ENCODE measurements around the gene KIFC3.
"Not testable (repeated sequence)": the region's sequence is repeated elsewhere in the genome, so short reads cannot be mapped to it uniquely, and the experiment has no call there.

KIFC3 gene

DNA sequence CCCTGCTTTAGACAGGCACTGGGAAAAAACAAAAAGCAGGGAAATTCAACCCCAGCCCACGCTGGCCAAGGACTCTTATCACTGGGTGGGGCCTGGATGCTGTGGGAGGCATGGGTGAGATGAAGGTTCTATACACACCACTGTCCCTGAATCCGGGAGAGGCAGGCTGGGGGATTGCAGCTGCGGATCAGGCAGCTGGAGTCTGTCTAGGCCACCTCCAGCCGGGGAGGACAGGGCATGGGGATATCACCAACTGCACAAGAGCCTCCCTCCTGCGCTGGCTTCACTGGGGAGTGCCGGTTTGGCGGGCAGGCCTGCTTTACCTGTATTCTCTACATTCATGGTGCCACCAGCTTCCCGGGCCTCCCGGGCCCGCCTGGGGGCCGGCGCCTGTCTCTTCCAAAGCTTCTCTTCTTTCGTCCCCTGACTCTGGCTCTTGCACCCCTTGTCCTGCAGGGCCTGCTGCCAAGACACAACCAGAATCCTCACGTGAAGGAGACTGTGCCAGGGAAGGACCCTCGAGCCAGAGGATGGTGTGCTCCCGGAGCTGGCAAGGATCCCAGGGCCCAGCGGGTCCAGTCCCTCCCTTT, 13.9 kb downstream of the KIFC3 start:
- H3K27me3 Mint-ChIP-seq, result peaks cover 35% of the 10 kb centered on the region
- ATAC-seq, result no peak

DNA sequence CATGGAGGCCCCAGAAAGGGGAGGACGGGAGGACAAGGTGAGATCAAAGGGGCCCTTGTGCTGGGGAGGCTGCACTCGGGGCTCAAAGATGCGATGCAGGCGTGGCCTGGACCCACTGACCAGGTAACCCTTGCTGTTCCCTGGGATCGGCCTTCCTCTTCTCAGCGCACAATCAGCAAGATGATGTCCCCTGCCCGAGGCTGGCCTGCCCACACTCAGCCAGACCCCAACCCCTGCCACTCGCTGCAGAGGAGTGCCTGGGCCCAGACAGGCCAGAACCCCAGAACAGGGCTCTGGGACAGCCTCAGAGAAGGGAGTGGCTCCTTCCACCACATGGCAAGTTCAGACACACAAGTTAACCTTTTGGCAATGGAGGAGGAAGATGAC, 14.8 kb downstream of the KIFC3 start:
- Mint-ChIP-seq H3K4me1 (no peaks in the 10 kb centered on the region), H3K4me3 (no peak overlapping the region), H3K27me3 (peaks cover 33% of the 10 kb centered on the region), H3K36me3 (no peaks in the 10 kb centered on the region), H3K27ac (no peak overlapping the region), H3K9me3 (no peaks in the 10 kb centered on the region)
- ATAC-seq, result no peak

More for the DNA sequence above, 13.9 kb downstream of the KIFC3 start:
- H3K9me3 Mint-ChIP-seq, result no peaks in the 10 kb centered on the region
- H3K36me3 Mint-ChIP-seq, result no peaks in the 10 kb centered on the region
- H3K4me1 Mint-ChIP-seq, result no peaks in the 10 kb centered on the region
- no peak overlapping the region for H3K27ac Mint-ChIP-seq
- no peak overlapping the region for H3K4me3 Mint-ChIP-seq

DNA sequence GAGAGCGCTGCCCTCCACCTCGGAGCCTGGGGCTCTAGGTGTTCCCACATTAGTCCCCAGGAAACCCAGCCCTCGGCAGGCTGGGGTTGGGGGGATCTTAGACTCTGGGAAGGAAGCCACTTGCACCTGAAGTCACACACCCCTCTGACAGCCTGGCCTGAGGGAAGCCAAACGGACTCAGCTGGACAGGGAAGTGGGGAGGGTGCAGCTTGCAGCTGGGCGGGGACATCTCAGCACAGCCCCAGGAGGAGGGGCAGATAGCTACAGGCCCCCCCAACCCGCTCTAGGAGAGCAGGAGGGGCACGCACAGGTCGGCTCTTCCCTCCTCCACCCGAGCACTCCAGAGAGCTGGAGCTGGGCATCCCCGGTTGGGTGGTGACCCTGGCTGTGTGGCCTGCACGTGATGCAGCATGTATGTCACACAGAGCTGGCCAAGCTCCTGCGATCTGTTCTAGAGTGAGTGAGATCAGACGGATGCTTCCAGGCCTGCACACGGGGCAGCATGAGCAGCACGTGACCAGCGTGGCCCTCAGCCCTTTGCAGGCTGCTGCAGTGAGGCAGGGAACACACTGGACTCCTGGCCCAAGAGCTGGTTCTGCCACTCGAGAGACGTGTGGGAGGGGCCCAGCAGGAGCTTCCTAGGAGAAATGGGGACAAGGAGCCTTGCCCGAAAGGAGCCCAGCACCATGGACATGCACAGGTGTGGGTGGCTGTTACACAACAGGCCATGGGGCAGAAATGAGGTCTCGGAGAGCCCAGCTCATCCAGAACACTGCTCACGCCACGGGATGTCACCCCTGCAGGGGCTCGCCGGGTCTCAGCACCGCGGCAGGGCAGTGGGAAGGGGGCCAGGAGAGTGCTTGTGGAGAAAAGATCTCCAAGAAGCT, 15.4 kb downstream of the KIFC3 start:
- no peak overlapping the region for H3K27ac Mint-ChIP-seq
- no peak overlapping the region for H3K4me3 Mint-ChIP-seq

DNA sequence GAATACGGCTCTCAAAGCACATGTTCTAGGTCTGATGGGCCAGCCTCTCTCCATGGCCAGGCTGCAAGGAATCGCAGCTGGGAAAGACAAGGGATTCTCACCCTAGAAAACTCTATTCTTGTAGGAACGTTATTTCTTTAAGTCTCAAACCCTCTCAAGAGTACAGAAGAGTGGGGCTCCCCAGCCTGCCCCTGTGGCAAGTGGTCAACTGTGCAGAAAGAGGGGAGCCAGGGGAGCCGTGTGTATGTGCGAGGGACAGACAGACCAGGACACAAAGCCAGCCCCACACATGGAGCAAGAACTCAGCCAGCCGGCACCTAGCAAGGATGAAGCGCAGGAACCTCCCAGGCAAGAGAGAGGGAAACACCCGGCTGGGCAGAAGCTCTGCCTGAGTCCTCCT, 16.4 kb downstream of the KIFC3 start:
- H3K27me3 Mint-ChIP-seq, result peaks cover 31% of the 10 kb centered on the region
- H3K9me3 Mint-ChIP-seq, result no peaks in the 10 kb centered on the region
- H3K4me1 Mint-ChIP-seq, result no peaks in the 10 kb centered on the region
- H3K36me3 Mint-ChIP-seq, result no peaks in the 10 kb centered on the region
- no peak for ATAC-seq
- H3K4me3 Mint-ChIP-seq, result no peak overlapping the region
- no peak overlapping the region for H3K27ac Mint-ChIP-seq

More for the DNA sequence above, 15.4 kb downstream of the KIFC3 start:
- Mint-ChIP-seq H3K36me3 (no peaks in the 10 kb centered on the region), H3K4me1 (no peaks in the 10 kb centered on the region), H3K27me3 (peaks cover 26% of the 10 kb centered on the region), H3K9me3 (no peaks in the 10 kb centered on the region)
- ATAC-seq, result no peak

DNA sequence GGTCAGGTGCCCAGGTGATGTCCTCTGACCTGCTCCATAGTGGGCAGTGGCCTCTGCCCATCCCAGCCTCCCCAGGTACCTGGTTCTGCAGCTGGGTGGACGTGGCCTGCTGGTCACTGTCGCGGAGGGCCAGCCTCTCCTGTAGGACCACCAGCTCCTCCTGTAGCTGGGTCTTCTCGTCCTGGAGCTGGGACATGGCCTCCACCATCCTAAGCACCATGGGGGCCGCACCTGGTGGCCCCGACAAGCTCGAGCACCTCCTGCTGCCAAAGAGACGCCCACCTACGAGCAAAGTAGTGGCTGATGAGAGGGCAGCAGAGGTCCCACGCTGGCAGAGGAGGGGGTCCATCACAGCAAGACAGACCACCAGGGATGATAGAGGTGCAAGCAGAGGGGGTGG, 16.9 kb downstream of the KIFC3 start:
- no peak overlapping the region for H3K27ac Mint-ChIP-seq
- no peaks in the 10 kb centered on the region for H3K36me3 Mint-ChIP-seq
- no peak overlapping the region for H3K4me3 Mint-ChIP-seq
- peaks cover 33% of the 10 kb centered on the region for H3K27me3 Mint-ChIP-seq
- H3K9me3 Mint-ChIP-seq, result no peaks in the 10 kb centered on the region
- no peak for ATAC-seq
- no peaks in the 10 kb centered on the region for H3K4me1 Mint-ChIP-seq

DNA sequence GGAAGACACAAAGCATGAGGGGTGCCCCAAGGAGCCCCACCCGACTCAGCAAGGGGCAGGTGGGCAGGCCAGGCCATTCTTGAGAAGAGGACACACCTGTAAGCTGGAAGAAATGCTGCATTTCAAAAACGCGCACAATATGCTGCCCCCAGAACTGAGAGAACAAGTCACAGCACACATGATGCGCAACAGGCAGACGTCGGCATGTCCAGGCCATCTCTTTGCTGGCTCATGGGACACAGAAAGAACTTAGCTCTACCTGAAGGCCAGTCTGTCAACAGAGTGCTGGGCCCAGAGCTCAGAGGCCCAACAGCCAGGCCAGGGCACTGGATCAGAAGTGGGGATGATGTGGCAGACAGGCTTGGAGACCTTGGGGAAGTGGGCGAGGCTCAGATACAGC, 18.0 kb downstream of the KIFC3 start:
- no peaks in the 10 kb centered on the region for H3K36me3 Mint-ChIP-seq
- H3K4me3 Mint-ChIP-seq, result no peak overlapping the region
- H3K27me3 Mint-ChIP-seq, result peaks cover 33% of the 10 kb centered on the region
- H3K4me1 Mint-ChIP-seq, result no peaks in the 10 kb centered on the region
- no peaks in the 10 kb centered on the region for H3K9me3 Mint-ChIP-seq
- no peak overlapping the region for H3K27ac Mint-ChIP-seq
- no peak for ATAC-seq

DNA sequence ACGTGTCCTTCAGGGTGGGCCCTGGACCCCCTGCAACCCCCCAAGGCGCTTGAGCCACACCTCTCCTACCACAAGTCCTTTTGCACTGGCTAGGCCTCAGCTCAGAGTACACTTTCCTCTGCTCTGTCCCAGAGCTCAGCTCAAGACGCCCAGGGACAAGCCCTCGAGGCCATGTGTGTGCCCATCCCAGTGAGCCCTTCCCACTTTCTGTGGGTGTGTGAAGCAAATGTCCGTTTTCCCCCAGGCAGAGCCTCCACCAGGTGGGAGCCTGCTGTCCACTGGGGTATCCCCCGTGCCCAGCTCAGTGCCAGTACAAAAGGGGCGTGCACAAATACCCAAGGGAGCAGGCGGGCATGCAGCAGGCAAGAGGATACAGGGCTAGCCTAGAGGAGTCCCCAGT, 18.4 kb downstream of the KIFC3 start:
- no peaks in the 10 kb centered on the region for H3K36me3 Mint-ChIP-seq
- no peak for ATAC-seq
- H3K4me3 Mint-ChIP-seq, result no peak overlapping the region
- H3K4me1 Mint-ChIP-seq, result no peaks in the 10 kb centered on the region
- no peaks in the 10 kb centered on the region for H3K9me3 Mint-ChIP-seq
- peaks cover 33% of the 10 kb centered on the region for H3K27me3 Mint-ChIP-seq
- H3K27ac Mint-ChIP-seq, result no peak overlapping the region

DNA sequence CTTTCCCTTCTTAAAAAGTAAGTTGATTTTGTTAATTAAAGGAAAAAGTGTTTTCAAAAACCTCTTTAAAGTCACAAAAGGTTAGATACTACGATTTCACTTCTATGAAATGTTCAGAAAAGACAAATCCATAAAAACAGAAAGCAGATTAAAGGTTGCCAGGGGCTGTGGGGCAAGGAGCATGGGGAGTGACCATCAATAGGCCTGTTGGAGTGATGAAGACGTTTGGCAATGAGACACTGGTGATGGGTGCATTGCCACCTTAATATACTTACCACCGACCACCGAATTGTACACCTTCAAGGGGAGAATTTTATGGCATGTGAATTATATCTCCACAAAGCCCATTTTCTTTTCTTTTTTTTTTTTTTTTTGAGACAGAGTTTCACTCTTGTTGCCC, 19.2 kb downstream of the KIFC3 start:
- H3K9me3 Mint-ChIP-seq, result no peaks in the 10 kb centered on the region
- H3K4me1 Mint-ChIP-seq, result no peaks in the 10 kb centered on the region
- H3K36me3 Mint-ChIP-seq, result no peaks in the 10 kb centered on the region
- no peak overlapping the region for H3K27ac Mint-ChIP-seq
- H3K27me3 Mint-ChIP-seq, result peaks cover 33% of the 10 kb centered on the region
- no peak overlapping the region for H3K4me3 Mint-ChIP-seq
- ATAC-seq, result no peak

DNA sequence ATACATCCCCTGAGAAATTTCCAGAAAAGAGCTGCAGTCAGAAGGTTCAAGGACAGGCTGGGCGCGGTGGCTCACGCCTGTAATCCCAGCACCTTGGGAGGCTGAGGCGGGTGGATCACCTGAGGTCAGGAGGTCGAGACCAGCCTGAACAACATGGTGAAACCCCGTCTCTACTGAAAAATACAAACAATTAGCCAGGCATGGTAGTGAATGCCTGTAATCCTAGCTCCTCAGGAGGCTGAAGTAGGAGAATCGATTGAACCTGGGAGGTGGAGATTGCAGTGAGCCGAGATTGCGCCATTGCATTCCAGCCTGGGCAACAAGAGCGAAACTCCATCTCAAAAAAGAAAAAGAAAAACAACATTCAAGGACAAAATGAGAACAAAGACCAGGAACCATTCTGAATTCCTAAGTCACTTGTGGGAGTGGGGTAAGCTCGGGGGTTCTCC, 19.7 kb downstream of the KIFC3 start:
- not testable (repeated sequence) for H3K36me3 Mint-ChIP-seq, H3K4me3 Mint-ChIP-seq
- H3K27me3 Mint-ChIP-seq, result peaks cover 33% of the 10 kb centered on the region

DNA sequence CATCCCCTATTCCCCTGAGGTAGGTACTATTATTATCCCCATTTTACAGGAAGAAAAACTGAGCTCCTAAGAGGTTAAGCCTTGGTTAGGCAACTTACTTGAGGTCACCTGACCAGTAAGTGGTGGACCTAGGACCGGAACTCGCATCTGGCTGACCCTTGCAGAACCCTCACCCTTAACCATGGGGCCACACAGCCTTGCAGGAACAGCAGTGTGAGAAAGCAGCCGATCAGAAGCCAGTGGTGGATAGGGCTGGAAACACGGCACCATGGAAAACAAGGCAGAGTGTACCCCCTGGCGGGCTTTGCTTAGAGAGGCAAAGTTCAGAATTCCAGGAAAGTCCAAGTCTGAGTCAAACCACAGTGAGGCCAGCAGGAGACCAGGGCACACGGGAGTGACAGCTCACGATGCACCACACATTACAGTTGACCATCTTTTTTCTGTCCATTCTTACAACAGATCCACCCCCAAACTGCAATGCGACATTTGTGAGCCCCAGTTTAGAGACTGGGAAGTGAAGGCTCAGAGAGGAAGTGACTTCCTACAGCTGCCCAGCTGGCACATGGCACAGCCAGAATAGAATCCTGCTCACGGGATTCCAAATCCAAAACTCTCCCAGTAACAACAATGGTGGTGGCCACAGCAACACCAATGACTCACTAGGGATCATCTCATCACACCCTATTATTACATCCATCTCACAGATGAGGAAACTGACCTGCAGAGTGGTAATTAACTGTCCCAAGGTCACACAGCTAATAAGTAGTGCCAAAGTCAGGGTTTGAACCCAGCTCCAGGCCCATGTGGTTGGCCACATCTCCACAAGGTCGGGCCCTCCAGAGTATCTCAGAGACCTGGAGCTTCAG, 20.3 kb downstream of the KIFC3 start:
- H3K9me3 Mint-ChIP-seq, result no peaks in the 10 kb centered on the region
- H3K36me3 Mint-ChIP-seq, result no peaks in the 10 kb centered on the region
- no peak overlapping the region for H3K27ac Mint-ChIP-seq
- H3K4me1 Mint-ChIP-seq, result no peaks in the 10 kb centered on the region
- H3K4me3 Mint-ChIP-seq, result no peak overlapping the region
- peaks cover 33% of the 10 kb centered on the region for H3K27me3 Mint-ChIP-seq
- ATAC-seq, result no peak

More for the DNA sequence above, 19.7 kb downstream of the KIFC3 start:
- H3K4me1 Mint-ChIP-seq, ATAC-seq, H3K9me3 Mint-ChIP-seq, H3K27ac Mint-ChIP-seq: not testable (repeated sequence)

DNA sequence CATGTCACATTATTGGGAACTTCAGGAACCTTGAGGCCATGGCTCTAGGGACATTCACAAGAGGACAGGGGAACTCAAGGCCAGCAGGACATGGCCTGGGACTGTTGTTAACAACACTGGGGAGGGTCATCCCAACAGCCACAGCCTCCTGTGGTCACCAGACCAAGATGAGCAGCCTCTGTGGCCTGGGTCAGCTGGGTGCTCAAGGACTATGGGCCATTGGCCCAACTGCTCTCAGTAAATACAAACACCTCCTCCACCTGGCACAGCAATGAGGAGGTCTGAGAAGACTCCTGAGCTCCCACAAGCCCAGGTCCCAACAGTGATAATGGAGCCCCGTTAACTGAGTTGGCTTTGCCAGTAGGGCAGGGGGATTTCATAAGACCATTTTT, 20.9 kb downstream of the KIFC3 start:
- H3K27ac Mint-ChIP-seq, result no peak overlapping the region
- peaks cover 29% of the 10 kb centered on the region for H3K27me3 Mint-ChIP-seq
- ATAC-seq, result no peak
- no peak overlapping the region for H3K4me3 Mint-ChIP-seq
- no peaks in the 10 kb centered on the region for H3K36me3 Mint-ChIP-seq
- no peaks in the 10 kb centered on the region for H3K9me3 Mint-ChIP-seq
- H3K4me1 Mint-ChIP-seq, result no peaks in the 10 kb centered on the region

DNA sequence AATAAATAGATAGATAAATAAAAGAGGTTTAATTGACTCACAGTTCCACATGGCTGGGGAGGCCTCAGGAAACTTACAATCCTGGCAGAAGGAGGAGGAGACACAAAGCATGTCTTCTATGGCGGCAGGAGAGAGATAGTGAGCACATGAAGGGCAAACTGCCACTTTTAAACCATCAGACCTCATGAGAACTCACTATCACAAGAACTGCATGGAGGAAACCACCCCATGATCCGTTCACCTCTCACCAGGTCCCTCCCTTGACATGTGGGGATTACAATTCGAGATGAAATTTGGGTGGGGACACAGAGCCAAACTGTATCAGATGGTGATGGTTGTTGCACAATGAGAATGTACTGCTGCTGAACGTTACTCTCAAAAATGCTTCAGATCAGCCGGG, 22.5 kb downstream of the KIFC3 start:
- peaks cover 17% of the 10 kb centered on the region for H3K27me3 Mint-ChIP-seq
- not testable (repeated sequence) for H3K4me3 Mint-ChIP-seq, H3K36me3 Mint-ChIP-seq, ATAC-seq, H3K4me1 Mint-ChIP-seq, H3K27ac Mint-ChIP-seq, H3K9me3 Mint-ChIP-seq

DNA sequence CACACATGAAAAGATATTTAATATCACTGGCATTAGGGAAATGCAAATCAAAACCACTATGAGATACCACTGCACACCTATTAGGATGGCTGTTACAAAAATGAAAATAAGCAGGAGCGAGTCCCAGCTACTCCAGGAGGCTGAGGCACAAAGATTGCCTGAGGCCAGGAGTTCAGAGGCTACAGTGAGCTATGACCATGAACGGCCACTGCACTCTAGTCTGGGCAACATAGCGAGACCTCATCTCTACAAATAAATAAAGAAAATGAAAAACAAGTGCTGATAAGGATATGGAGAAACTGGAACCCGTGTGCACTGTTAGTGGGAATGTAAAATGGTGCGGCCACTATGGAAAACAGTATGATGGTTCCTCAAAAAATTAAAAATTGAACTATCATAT, 23.6 kb downstream of the KIFC3 start:
- no peaks in the 10 kb centered on the region for H3K4me1 Mint-ChIP-seq
- H3K9me3 Mint-ChIP-seq, result no peaks in the 10 kb centered on the region
- H3K36me3 Mint-ChIP-seq, result no peaks in the 10 kb centered on the region
- no peak overlapping the region for H3K27ac Mint-ChIP-seq
- peaks cover 7% of the 10 kb centered on the region for H3K27me3 Mint-ChIP-seq
- H3K4me3 Mint-ChIP-seq, result no peak overlapping the region
- ATAC-seq, result no peak

DNA sequence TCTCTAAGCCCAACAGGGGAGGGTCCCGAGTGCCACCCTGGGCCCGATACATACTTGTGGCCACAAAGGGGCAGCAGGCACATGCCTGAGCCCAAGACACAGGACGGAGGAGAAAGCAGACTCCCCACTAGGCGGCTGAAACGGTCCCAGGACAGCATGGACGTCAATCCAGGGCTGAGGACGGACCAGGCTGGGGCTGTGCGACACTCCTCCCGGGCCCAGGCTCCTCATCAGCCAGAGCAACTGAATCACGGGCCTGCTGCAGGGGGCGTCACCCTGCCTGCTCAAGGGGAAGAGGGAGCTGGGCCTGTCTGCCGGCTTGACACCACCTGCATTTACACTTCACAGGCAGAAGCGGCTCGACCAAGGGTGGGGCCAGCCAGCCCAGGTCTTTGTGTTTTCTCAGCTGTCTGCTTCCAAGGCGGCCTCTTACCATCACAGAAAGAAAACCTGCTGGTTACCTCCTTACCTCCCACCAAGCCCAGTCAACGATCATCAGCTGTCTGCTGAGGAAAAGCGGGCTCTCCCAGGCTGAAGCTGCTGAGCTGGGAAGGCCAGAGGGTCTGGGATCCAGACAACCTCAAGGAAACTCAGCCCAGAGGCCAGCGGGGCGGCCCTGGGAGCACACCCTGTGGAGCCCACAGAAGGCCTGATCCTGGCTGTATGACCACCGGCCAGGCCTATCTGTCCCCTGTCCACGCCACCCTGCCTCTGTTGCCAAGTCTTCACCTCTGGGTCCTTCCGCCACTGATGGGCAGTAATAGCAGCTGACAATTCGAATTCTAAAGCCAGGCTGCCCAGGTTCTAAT, 26.4 kb downstream of the KIFC3 start:
- Mint-ChIP-seq H3K36me3 (no peaks in the 10 kb centered on the region), H3K9me3 (no peaks in the 10 kb centered on the region), H3K4me1 (no peaks in the 10 kb centered on the region), H3K27ac (no peak overlapping the region), H3K27me3 (peaks cover 10% of the 10 kb centered on the region), H3K4me3 (no peak overlapping the region)
- ATAC-seq, result no peak
